HTERT RPE-1 (cell line): Measurements from ENCODE around the gene JAG2.

ENCODE experiments used
- in situ Hi-C: fragments of 300-500 bp; cut with MboI; formaldehyde crosslinking; loops from 4 replicates; pipeline ENCODE4 v1.14.3; 2020; ENCODE audit warnings: low sequenced_read_pairs

JAG2 gene

GRCh38 chr14:105204206-105204930, 35.8 kb upstream of the JAG2 start:
- in situ Hi-C loops: no loop called here

DNA sequence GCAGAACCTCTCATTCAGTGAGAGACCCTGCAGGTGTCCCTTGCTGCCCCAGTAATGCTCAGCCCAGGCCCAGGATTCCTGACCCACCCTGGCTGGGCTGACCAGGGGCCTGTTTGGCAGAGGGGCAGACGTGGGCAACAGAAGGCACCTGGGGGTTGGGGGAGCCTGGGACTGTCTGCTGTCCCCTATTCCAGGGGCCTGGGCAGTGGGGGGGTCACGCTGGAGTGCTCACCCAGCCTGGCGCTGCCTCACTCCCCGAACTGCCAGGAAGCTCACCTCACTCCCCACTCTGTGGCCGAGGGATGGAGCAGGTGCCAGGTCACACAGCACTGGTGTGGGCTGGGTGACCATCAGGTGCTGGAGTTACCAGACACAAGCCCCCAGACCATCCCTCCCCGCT, 35.1 kb upstream of the JAG2 start:
- in situ Hi-C loops: no loop called here

DNA sequence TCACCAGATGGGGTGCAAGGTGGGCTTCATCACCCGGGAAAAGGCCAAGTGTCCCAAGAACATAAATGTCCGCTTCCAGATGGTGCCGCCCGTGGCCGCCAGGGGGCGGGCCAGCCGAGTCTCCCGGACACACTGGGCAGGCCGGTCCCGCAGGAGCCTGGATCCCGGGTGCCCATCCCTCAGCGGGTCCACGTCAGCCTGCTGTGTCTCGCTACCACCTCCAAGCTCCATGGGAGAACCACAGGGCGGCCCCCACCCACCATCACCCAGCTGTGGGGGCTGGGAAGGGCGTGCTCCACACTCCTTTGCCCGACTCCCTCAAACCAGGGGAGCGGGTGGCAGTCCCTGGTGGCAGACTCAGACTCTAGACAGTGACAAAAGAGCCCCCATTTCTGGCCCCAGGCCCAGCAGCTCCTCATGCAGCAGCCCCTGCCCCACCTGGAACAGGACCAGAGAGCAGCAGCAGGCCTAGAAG, 34.5 kb upstream of the JAG2 start:
- in situ Hi-C loops: no loop called here

- in situ Hi-C loops: no loop called here
These were observed 33.4 kb upstream of the JAG2 start for GRCh38 chr14:105201925-105202513.

GRCh38 chr14:105201156-105201924, 32.8 kb upstream of the JAG2 start:
- in situ Hi-C loops: no loop called here

- in situ Hi-C loops: no loop called here
These were observed 32.1 kb upstream of the JAG2 start for GRCh38 chr14:105200641-105201040.

- in situ Hi-C loops: no loop called here
These were observed 31.5 kb upstream of the JAG2 start for GRCh38 chr14:105200074-105200473.

GRCh38 chr14:105199093-105199492, 30.5 kb upstream of the JAG2 start:
- in situ Hi-C loops: no loop called here

GRCh38 chr14:105198588-105198987, 30.0 kb upstream of the JAG2 start:
- in situ Hi-C loops: no loop called here

GRCh38 chr14:105197211-105197641, 28.6 kb upstream of the JAG2 start:
- in situ Hi-C loops: no loop called here

- in situ Hi-C loops: no loop called here
These were observed 27.8 kb upstream of the JAG2 start for GRCh38 chr14:105196265-105196960.

GRCh38 chr14:105195522-105196264, 27.1 kb upstream of the JAG2 start:
- in situ Hi-C loops: no loop called here

GRCh38 chr14:105195051-105195450, 26.5 kb upstream of the JAG2 start:
- in situ Hi-C loops: no loop called here

- in situ Hi-C loops: no loop called here
These were observed 25.6 kb upstream of the JAG2 start for GRCh38 chr14:105193916-105194782.

DNA sequence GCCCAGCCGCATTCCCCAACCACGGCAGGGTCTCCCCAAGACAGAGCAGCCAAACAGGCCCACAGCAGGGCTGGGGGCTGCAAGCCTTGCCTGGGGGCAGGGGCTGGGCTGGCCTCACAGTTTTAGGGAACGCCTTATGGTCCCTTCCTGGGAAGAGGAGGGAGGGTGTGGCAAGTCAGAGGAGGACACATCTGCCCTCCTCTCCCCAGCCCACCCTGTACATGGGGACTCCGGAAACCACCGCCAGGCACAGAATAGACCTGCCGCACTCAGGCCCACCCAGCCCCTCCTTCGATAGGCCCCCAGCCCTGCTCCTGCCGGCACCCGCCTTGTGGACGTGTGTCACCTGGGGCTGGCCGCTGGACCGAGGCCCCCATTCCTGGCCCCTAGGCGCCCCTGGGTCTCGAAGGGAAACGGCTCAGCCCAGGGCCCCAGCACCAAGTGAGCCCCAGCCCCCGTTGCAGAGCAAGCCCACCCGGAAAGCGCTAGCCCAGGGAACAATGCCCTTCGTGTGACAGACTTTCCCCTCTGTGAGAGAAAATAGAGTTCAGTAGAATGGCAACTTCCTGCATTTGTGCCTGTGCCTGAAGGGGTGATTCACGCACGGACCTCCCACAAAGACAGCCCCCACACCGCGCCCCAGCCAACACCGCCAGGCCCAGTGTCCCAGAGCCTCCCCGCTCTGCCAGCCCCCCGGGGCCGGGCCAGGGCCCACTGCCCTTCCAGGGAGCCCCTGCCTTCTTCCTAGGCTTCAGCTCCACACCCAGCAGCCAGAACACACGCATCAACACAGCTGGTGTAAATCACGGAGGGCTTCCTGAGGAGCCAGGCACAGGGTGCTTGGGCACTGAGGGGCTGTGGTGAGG, 24.5 kb upstream of the JAG2 start:
- in situ Hi-C loops: no loop called here

- in situ Hi-C loops: no loop called here
These were observed 19.5 kb upstream of the JAG2 start for GRCh38 chr14:105187935-105188524.

GRCh38 chr14:105187116-105187515, 18.5 kb upstream of the JAG2 start:
- in situ Hi-C loops: no loop called here

GRCh38 chr14:105185973-105186372, 17.4 kb upstream of the JAG2 start:
- in situ Hi-C loops: no loop called here
